ENCODE results near the gene UBL4A.
A peak's percentile ranks its signal among the peaks of the same experiment; 100 is the strongest.

The UBL4A gene

GRCh38 chrX:154486396-154487207 lies at the start of gene UBL4A:
Gene UBL4A, minus strand, starts transcription at chrX:154486615. Its CDS starts 31 bp downstream, at chrX:154486584.
- DNase-seq: peak; percentile 25

DNA sequence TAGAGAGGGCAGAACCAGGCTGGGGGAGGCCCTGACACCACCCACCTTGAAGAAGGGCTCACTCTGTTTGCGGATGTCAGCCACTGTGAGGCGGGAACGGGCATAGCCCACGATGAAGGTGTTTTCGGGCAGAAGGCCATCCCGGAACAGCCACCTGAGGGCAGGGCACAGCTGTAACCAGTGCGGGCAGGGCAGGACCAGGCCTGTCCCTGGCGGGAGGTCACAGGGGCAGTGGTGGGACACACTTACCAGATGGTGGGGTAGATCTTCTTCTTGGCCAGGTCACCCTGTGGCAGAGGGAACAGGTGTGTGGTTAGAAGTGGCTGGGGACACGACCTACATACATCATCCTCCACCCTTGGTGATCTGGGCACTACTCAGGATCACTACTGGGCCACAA lies 49.5 kb upstream of the UBL4A start:
- DNase-seq: no peak

DNA sequence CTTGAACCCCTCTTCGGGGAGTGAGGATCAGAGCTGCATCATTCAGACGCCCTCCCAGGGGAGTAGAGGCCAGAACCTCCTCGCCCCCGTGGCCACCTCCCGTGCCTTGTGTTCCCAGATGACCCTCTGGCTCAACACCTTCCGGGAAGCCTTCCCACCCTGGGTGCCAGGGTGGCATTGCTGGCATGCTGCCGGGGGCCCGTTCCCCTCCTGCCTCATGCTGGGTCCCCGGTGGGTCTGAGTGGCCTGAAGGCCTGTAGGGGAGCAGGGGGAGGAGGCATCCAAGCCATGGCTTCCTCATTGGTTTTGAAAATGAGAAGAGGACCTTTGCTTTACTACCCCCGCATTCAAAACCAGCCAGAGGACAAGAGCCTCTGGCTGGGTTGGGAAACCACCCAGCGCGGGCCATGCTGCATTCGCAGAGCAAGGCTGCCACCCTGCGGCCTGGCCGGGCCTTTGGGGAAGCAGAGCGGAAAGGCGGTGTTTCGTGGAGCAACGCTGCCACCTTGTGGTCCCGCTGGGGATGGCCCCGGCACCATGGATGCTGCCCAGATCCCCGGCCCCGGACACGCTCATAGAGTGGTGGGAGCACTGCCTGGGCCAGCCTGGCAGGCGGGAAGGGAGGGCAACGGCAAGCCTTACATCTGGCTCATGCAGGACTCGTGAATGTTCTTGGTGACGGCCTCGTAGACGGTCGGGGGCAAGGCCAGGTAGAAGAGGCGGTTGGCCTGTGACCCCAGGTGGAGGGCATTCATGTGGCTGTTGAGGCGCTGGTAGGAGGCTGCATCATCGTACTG lies 48.3 kb upstream of the UBL4A start:
- DNase-seq: peak; percentile 90

- no peak for DNase-seq
These were observed 46.3 kb upstream of the UBL4A start for GRCh38 chrX:154532690-154533089.

DNA sequence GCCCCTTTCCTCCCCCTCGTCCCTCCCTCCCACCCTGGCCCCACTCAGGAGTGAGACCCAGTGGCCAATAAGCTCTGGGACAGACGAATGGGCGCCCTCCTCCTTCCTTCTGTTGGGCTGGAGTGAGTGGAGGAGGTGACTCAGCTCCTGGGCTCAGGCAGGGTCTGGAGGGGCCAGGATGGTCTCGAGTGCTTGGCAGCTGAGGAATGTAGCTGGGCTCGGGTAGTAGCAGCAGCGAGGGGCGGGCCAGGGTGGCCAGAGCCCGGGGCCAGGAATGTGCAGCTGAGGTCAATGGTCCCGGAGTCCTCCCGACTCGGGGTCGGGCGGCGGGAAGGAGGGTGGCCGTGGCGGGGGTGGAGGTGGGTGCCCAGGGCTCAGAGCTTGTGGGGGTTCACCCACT lies 45.2 kb upstream of the UBL4A start:
- DNase-seq: no peak

DNA sequence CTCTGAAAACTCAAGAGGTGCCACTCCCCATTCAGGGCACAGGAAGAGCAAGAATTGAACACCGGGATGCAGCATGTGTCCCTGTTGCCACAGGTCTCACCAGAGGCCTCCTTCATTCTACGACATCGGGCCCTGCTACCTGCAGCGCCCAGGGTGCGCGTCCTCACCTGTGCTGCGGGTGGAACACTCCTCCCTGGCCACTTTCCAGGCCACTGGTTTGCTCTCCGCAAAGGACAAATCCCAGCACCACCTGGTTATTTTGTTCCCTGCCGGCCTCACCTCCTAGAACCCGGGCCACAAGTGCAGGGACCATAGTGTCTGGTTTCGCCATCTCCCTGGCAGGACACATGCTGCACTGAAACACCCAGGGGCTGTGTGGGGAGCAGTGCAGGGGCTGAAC lies 43.9 kb upstream of the UBL4A start:
- DNase-seq: no peak

- no peak for DNase-seq
These were observed 42.8 kb upstream of the UBL4A start for GRCh38 chrX:154529206-154529612.

DNA sequence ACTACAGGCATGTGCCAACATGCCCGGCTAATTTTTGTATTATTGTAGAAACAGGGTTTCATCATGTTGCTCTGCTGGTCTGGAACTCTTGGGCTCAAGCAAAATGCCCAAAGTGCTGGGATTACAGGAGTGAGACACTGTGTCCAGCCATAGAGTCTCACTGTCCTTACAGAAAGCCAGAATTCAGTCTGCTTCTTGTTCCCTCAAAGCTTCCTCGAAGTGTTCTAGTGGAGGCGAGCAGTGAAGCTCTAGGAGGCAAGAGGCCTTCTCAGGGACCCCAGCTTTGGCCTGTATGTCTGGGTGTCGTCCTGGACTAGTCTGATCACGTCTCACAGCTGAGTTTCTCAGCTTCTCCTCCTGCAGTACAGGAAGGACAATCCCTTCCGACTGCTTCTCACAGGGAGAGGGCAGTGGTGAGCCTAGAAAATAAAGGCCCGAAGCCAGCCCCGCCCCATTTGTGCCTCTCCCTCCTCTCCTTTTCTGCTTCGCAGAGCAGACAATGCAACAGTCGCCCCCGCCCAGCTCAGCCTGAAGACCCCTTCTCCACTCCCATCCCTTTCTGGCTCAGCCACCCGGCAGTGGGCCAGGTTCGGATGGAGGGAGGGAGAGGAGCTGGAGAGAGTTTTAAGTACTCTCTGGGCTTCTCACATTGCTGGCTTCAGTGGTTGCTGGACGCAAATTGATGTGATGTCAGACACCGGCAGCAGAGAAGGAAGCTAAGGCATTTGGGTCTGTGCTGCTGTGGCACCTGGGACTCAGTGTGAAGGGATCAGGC lies 40.7 kb upstream of the UBL4A start:
- DNase-seq: peak; percentile 63

- no peak for DNase-seq
These were observed 39.4 kb upstream of the UBL4A start for GRCh38 chrX:154525606-154526490.

- no peak for DNase-seq
These were observed 33.0 kb upstream of the UBL4A start for GRCh38 chrX:154519389-154519788.

DNA sequence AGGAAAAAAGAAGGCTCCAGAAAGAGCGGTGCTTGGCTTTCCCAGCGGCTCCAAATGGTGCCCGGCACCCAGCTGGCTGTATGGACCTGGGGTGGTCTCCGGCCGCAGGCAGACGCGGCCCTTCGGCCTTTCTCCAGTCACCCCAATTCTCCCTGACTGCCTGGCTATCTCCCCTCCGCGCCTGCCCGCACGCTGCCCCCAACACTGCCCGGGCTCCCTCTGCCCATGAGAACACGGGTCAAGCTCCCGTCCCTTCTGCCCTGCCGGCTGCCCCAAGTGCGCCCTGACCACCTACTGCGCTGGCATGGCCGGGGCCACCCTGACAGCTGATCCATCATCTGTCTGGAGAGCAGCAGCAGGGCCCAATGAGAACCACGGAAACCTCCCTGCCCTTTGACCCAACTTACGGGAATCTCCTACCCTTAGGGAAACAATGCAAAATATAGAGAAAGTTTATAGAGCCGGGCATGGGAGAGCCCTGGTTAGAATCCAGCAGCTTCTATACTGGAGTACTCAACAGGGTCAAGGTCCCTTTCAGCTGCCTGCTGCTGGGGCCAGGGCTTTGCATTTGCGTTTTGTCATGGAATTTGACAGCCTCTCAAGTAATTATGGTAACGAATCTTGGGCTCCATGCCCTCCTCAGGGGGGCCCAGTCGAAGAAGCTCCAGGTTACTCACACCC lies 30.8 kb upstream of the UBL4A start:
- DNase-seq: no peak

GRCh38 chrX:154516656-154517100 lies 30.3 kb upstream of the UBL4A start:
- no peak for DNase-seq

GRCh38 chrX:154515966-154516655 lies 29.7 kb upstream of the UBL4A start, which contains the start of gene FAM3A:
Gene FAM3A, minus strand, starts transcription at chrX:154516232. Its CDS starts 460 bp downstream, at chrX:154515772.
- DNase-seq: peak; percentile 87

DNA sequence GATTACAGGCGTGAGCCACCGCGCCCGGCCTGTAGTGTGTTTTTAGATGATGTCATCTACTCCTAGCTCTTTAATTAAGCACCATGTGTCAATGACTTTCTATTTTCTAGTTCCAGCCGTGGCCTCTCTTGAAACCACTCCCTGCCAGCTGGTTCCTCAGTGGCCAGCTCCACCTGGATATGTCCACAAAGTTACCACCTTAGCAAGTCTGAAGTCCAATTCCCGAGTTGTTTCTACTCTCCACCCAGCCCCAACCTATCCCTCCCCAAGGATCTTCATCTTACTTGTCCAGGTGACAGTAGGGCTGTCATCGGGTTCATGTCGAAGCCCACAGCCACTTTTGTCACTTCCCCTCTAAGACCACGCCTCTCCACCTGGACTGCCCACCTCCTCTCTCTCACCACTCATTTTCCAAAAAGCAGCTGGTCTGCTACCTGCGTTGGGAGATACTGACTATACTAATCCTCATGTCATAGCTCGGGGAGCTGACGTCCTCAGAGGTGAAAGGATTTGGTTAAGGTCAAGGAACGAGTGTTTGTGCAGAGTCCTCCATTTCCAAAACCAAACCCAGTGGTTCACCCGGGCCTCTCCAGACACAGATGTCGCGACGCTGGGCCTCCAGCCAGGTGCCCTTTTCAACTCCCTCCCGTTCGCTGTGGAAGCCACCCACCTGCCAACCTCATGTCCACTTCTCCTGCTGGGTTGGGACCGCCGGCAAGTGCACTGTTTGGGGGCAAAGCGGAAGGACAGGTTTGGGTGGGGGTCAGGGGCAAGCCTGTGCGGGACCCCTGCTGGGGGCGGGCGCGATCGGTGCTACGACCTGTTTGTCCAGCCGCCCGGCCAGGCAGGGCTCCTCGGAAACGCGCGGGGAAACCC lies 28.9 kb upstream of the UBL4A start:
- DNase-seq: peak; percentile 8

DNA sequence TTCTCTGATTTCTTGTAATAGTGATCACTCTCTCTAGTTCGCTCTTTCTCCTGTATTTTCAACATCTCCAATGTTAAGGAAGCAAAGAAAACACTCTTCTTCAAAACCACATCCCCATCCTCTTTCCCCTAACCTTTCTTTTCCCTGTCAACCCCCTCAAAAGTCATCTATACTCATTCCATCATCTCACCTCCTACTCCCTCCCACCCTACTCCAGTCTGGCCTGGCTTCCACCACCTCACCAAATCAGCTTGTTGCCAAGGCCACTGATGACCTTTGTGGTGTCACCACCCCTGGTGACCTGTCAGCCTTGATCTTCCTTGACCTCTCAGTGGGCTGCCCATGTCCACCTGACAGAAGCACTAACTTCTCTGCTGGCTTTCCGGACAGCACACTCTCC lies 27.3 kb upstream of the UBL4A start:
- DNase-seq: no peak

- DNase-seq: no peak
These were observed 26.6 kb upstream of the UBL4A start for GRCh38 chrX:154512879-154513553.

DNA sequence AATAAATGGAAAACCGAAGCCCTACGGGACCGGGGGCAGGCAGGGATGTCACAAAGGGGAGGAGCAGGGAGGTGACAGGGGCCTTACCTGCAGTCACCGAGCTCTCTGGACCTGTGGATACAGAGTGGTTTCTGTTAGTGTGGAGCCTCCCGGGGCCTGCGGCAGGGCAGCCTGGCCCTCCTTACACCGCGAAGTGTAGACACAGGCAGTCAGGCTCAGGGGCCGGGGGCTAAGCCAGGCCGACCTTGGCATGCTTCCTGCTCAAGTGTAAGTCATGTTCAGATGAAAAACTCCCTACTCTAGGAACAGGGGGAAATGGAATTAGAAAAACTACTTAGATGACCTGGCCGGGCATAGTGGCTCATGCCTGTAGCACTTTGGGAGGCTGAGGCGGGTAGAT lies 25.3 kb upstream of the UBL4A start:
- no peak for DNase-seq

DNA sequence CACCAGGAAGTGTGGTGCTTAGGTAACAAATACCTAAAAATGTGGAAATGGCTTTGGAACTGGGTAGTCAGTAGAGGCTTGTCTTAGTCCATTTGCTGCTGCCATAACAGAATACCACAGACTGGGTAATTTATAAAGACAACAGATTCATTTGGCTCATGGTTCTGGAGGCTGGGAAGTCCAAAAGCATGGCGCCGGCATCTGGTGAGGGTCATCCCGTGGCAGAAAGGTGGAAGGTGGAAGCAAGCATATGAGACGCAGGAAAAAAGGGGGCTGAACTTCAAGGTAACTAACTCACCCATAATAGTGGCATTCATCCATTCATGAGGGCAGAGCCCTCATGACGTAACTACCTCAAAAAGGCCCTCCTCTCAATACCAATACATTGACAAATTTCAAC lies 23.0 kb upstream of the UBL4A start:
- no peak for DNase-seq

GRCh38 chrX:154508384-154508745 lies 21.9 kb upstream of the UBL4A start:
- no peak for DNase-seq
